ENCODE data around the gene ASTN2.

The ASTN2 gene

GRCh38 chr9:117430813-117431212, 16.0 kb upstream of the ASTN2 start:
- Histone ChIP-seq H3K27me3 (ENCODE audit: insufficient read depth, low read length, poor library complexity) (no peaks in the 10 kb centered on the region), H3K4me1 (ENCODE audit: insufficient read depth, low read length) (no peaks in the 10 kb centered on the region), H3K4me2 (ENCODE audit: insufficient read depth, low read length) (no peak overlapping the region), H2AFZ (ENCODE audit: low read depth, low read length) (no peak overlapping the region), H3K36me3 (ENCODE audit: insufficient read depth, low read length) (no peaks in the 10 kb centered on the region), H3K9ac (ENCODE audit: low read depth, low read length) (no peak overlapping the region), H3K9me3 (ENCODE audit: insufficient read depth, low read length, severe bottlenecking) (no peaks in the 10 kb centered on the region), H3K79me2 (ENCODE audit: insufficient read depth, low read length) (no peaks in the 10 kb centered on the region), H3K27ac (ENCODE audit: low read length) (no peak overlapping the region), H3K4me3 (ENCODE audit: low read depth in 1 of 2, low read length in 2 of 2) (no peak overlapping the region), H4K20me1 (ENCODE audit: insufficient read depth, low read length) (no peaks in the 10 kb centered on the region)
- TF ChIP-seq CTCF (IDR thresholded peaks at IDR 0.05; ENCODE audit: borderline replicate concordance, extremely low read depth, low read length, poor library complexity, severe bottlenecking), result no peak
- no peak for TF ChIP-seq EZH2 (IDR thresholded peaks at IDR 0.05; ENCODE audit: borderline replicate concordance, low read depth, low read length, severe bottlenecking)
- DNase-seq, result no peak
- no peak for ATAC-seq (ENCODE audit: insufficient read depth, low read depth)

GRCh38 chr9:117427357-117427913, 12.6 kb upstream of the ASTN2 start:
- H2AFZ ChIP-seq (ENCODE audit: low read depth, low read length), result no peak overlapping the region
- no peaks in the 10 kb centered on the region for H3K4me1 ChIP-seq (ENCODE audit: insufficient read depth, low read length)
- no peak overlapping the region for H3K4me3 ChIP-seq (ENCODE audit: low read depth in 1 of 2, low read length in 2 of 2)
- H3K9me3 ChIP-seq (ENCODE audit: insufficient read depth, low read length, severe bottlenecking), result no peaks in the 10 kb centered on the region
- no peak overlapping the region for H3K9ac ChIP-seq (ENCODE audit: low read depth, low read length)
- no peak for ATAC-seq (ENCODE audit: insufficient read depth, low read depth)
- no peaks in the 10 kb centered on the region for H4K20me1 ChIP-seq (ENCODE audit: insufficient read depth, low read length)
- no peaks in the 10 kb centered on the region for H3K27me3 ChIP-seq (ENCODE audit: insufficient read depth, low read length, poor library complexity)
- no peaks in the 10 kb centered on the region for H3K36me3 ChIP-seq (ENCODE audit: insufficient read depth, low read length)
- H3K27ac ChIP-seq (ENCODE audit: low read length), result no peak overlapping the region
- no peak overlapping the region for H3K4me2 ChIP-seq (ENCODE audit: insufficient read depth, low read length)
- TF ChIP-seq EZH2 (IDR thresholded peaks at IDR 0.05; ENCODE audit: borderline replicate concordance, low read depth, low read length, severe bottlenecking) (no peak), CTCF (IDR thresholded peaks at IDR 0.05; ENCODE audit: borderline replicate concordance, extremely low read depth, low read length, poor library complexity, severe bottlenecking) (no peak)
- no peaks in the 10 kb centered on the region for H3K79me2 ChIP-seq (ENCODE audit: insufficient read depth, low read length)
- DNase-seq, result no peak

- no peak overlapping the region for H2AFZ ChIP-seq (ENCODE audit: low read depth, low read length)
- no peaks in the 10 kb centered on the region for H3K27me3 ChIP-seq (ENCODE audit: insufficient read depth, low read length, poor library complexity)
- no peak overlapping the region for H3K4me2 ChIP-seq (ENCODE audit: insufficient read depth, low read length)
- no peaks in the 10 kb centered on the region for H3K79me2 ChIP-seq (ENCODE audit: insufficient read depth, low read length)
- no peak overlapping the region for H3K4me3 ChIP-seq (ENCODE audit: low read depth in 1 of 2, low read length in 2 of 2)
- TF ChIP-seq CTCF (IDR thresholded peaks at IDR 0.05; ENCODE audit: borderline replicate concordance, extremely low read depth, low read length, poor library complexity, severe bottlenecking) (no peak), EZH2 (IDR thresholded peaks at IDR 0.05; ENCODE audit: borderline replicate concordance, low read depth, low read length, severe bottlenecking) (no peak)
- no peak overlapping the region for H3K27ac ChIP-seq (ENCODE audit: low read length)
- no peaks in the 10 kb centered on the region for H3K4me1 ChIP-seq (ENCODE audit: insufficient read depth, low read length)
- no peaks in the 10 kb centered on the region for H3K9me3 ChIP-seq (ENCODE audit: insufficient read depth, low read length, severe bottlenecking)
- no peak overlapping the region for H3K9ac ChIP-seq (ENCODE audit: low read depth, low read length)
- DNase-seq, result no peak
- H3K36me3 ChIP-seq (ENCODE audit: insufficient read depth, low read length), result no peaks in the 10 kb centered on the region
- H4K20me1 ChIP-seq (ENCODE audit: insufficient read depth, low read length), result no peaks in the 10 kb centered on the region
- no peak for ATAC-seq (ENCODE audit: insufficient read depth, low read depth)
Observed at GRCh38 chr9:117425566-117425965, 10.7 kb upstream of the ASTN2 start.

- Histone ChIP-seq H4K20me1 (ENCODE audit: insufficient read depth, low read length) (no peaks in the 10 kb centered on the region), H3K36me3 (ENCODE audit: insufficient read depth, low read length) (no peaks in the 10 kb centered on the region), H3K9me3 (ENCODE audit: insufficient read depth, low read length, severe bottlenecking) (no peaks in the 10 kb centered on the region), H3K79me2 (ENCODE audit: insufficient read depth, low read length) (no peaks in the 10 kb centered on the region), H3K4me2 (ENCODE audit: insufficient read depth, low read length) (no peak overlapping the region), H3K4me1 (ENCODE audit: insufficient read depth, low read length) (no peaks in the 10 kb centered on the region), H3K4me3 (ENCODE audit: low read depth in 1 of 2, low read length in 2 of 2) (no peak overlapping the region), H3K27ac (ENCODE audit: low read length) (no peak overlapping the region), H2AFZ (ENCODE audit: low read depth, low read length) (no peak overlapping the region), H3K9ac (ENCODE audit: low read depth, low read length) (no peak overlapping the region), H3K27me3 (ENCODE audit: insufficient read depth, low read length, poor library complexity) (no peaks in the 10 kb centered on the region)
- DNase-seq (no peak), ATAC-seq (ENCODE audit: insufficient read depth, low read depth) (no peak)
- no peak for TF ChIP-seq EZH2 (IDR thresholded peaks at IDR 0.05; ENCODE audit: borderline replicate concordance, low read depth, low read length, severe bottlenecking)
- no peak for TF ChIP-seq CTCF (IDR thresholded peaks at IDR 0.05; ENCODE audit: borderline replicate concordance, extremely low read depth, low read length, poor library complexity, severe bottlenecking)
Observed at GRCh38 chr9:117424291-117424690, 9.4 kb upstream of the ASTN2 start.

All from DND-41 (cell line).